Endothelial cell of umbilical vein (primary cell): ENCODE measurements around the gene KTN1. TPM values are rescaled to one million over a fixed set of nuclear protein-coding genes. Genes with fewer than 3 reads are reported as not detected.

Source experiments
- BruUV-seq: library from RNA; stranded (reverse); fragments of 400-500 nt; replicated peaks from 2 replicates; lab custom pipeline; 2021; lab: Mats Ljungman, UMichigan
- CTCF ChIA-PET: fragments of 300-600, 350-600 bp; sonication (Branson Sonifier 250); formaldehyde crosslinking; loops from one replicate; lab custom pipeline; 2021; ENCODE audit warnings: antibody characterized with exemption, inconsistent platforms; lab: Charles Lee
- POLR2A ChIA-PET: fragments of 300-600, 350-600 bp; sonication (Branson Sonifier 250); formaldehyde crosslinking; loops from one replicate; lab custom pipeline; 2021; ENCODE audit warnings: antibody characterized with exemption, inconsistent platforms; lab: Charles Lee
- DNase-seq: peaks from one replicate; pipeline ENCODE4 v3.0.0-alpha.2; 2011; ENCODE audit warnings: low read depth, low spot score
- FAIRE-seq: peaks from 2 replicates; lab custom pipeline; 2011; peaks lifted over from hg19 to GRCh38; lab: Jason Lieb, UNC
- H2AFZ ChIP-seq: 2 replicates; pipeline ENCODE4 v1.6.0; 2012; ENCODE audit warnings: low read depth, low read length, control low read depth, inconsistent platforms
- H3K27ac ChIP-seq: 2 replicates; pipeline ENCODE4 v1.5.1; 2011; ENCODE audit warnings: low read depth, mild to moderate bottlenecking, control low read depth, low read length, moderate library complexity; ENCODE audit not compliant: insufficient read depth
- H3K27me3 ChIP-seq, 2 experiments: 2 replicates each; pipeline versions ENCODE4 v1.6.0 to v1.6.1; 2011; ENCODE audit warnings: low read length in 2 of 2, mixed read lengths in 1 of 2; ENCODE audit not compliant: control insufficient read depth in 2 of 2, insufficient read depth in 2 of 2
- H3K36me3 ChIP-seq, 2 experiments: 2 replicates in 1 of 2; 3 replicates in 1 of 2; pipeline ENCODE4 v1.5.1; 2011; ENCODE audit warnings: low read length in 2 of 2, mild to moderate bottlenecking in 1 of 2, moderate library complexity in 1 of 2; ENCODE audit not compliant: control insufficient read depth in 2 of 2, insufficient read depth in 2 of 2; ENCODE audit errors: extremely low read depth in 1 of 2
- H3K4me1 ChIP-seq: 3 replicates; pipeline ENCODE4 v1.5.1; 2011; ENCODE audit warnings: mild to moderate bottlenecking, low read length; ENCODE audit not compliant: control insufficient read depth, insufficient read depth; ENCODE audit errors: extremely low read depth
- H3K4me2 ChIP-seq: 2 replicates; pipeline ENCODE4 v1.6.1; 2011; ENCODE audit warnings: low read length, control low read depth, mixed read lengths; ENCODE audit not compliant: insufficient read depth
- H3K4me3 ChIP-seq, 3 experiments: fragments of 200-600 bp in 1 of 3; sonication (generic), shearing (Covaris generic) in 1 of 3; replicated peaks in 1 of 3; 2 replicates each; pipeline ENCODE4 v1.5.1; 2011 to 2016; ENCODE audit warnings: control low read depth in 3 of 3, low read length in 3 of 3, mild to moderate bottlenecking in 2 of 3, inconsistent platforms in 1 of 3, low read depth in 1 of 3, moderate library complexity in 1 of 3; ENCODE audit not compliant: insufficient read depth in 1 of 3
- H3K79me2 ChIP-seq: 2 replicates; pipeline ENCODE4 v1.6.0; 2012; ENCODE audit warnings: low read length, inconsistent platforms; ENCODE audit not compliant: control insufficient read depth, insufficient read depth
- H3K9ac ChIP-seq: replicated peaks from 2 replicates; pipeline ENCODE3; 2011; ENCODE audit warnings: low read length, control low read depth; ENCODE audit not compliant: insufficient read depth; ENCODE audit errors: extremely low read depth
- H3K9me1 ChIP-seq: replicated peaks from 3 replicates; pipeline ENCODE4 v1.6.0; 2011; ENCODE audit warnings: mild to moderate bottlenecking, low read length; ENCODE audit not compliant: control insufficient read depth, insufficient read depth; ENCODE audit errors: extremely low read depth
- H3K9me3 ChIP-seq: replicated peaks from 2 replicates; pipeline ENCODE4 v1.5.1; 2012; ENCODE audit warnings: low read length, inconsistent platforms; ENCODE audit not compliant: control insufficient read depth, insufficient read depth
- H4K20me1 ChIP-seq: replicated peaks from 2 replicates; pipeline ENCODE3; 2011; ENCODE audit warnings: mild to moderate bottlenecking, low read length; ENCODE audit not compliant: control insufficient read depth, insufficient read depth; ENCODE audit errors: extremely low read depth
- EZH2 ChIP-seq: IDR thresholded peaks from 2 replicates; pipeline ENCODE4 v1.6.1; 2012; ENCODE audit warnings: borderline replicate concordance, low read depth, mild to moderate bottlenecking, moderate library complexity, low read length, inconsistent platforms; ENCODE audit not compliant: severe bottlenecking
- GATA2 ChIP-seq: IDR thresholded peaks from 2 replicates; pipeline ENCODE4 v1.7.0; 2011; ENCODE audit warnings: low read depth, mild to moderate bottlenecking, moderate library complexity, mixed read lengths, low read length; ENCODE audit not compliant: insufficient read length, insufficient read depth
- MYC ChIP-seq: IDR thresholded peaks from one replicate; pipeline ENCODE4 v1.6.1; 2011; ENCODE audit warnings: mild to moderate bottlenecking, low read depth, low read length
- dilution Hi-C: fragments of 300-500 bp; cut with MboI; formaldehyde crosslinking; loops from one replicate; pipeline ENCODE4 v1.15.0; 2019; ENCODE audit warnings: low sequenced_read_pairs; ENCODE audit not compliant: extremely low pct_ligation_motif_present
- intact Hi-C: fragments of 100-400 bp; cut with micrococcal nuclease; formaldehyde crosslinking; loops from one replicate; pipeline ENCODE4 v1.10.0; 2022
- polyA plus RNA-seq, 4 experiments: library from polyadenylated mRNA; depleted of rRNA in 3 of 4; stranded (reverse) in 3 of 4; unstranded in 1 of 4; fragments of >200 nt; gene quantifications; 2 replicates each; pipeline versions ENCODE4 v1.2.1 to v1.2.3, GENCODE V29; 2011 to 2012; ENCODE audit warnings: missing spikeins in 1 of 4
- total RNA-seq: library from RNA; stranded (reverse); gene quantifications from 2 replicates; pipeline ENCODE4 v1.2.3, GENCODE V29; 2021
- TF ChIP-seq, protein P1 (sequence below), 2 donors: IDR thresholded peaks; 1 replicate in 1 of 2; 2 replicates in 1 of 2; pipeline ENCODE4 v1.5.1; 2011; ENCODE audit warnings: low read length in 2 of 2, mild to moderate bottlenecking in 2 of 2, moderate library complexity in 2 of 2, control low read depth in 1 of 2, inconsistent platforms in 1 of 2, low read depth in 1 of 2; ENCODE audit not compliant: insufficient read depth in 1 of 2; ENCODE audit errors: extremely low read depth in 1 of 2

The KTN1 gene
- total and polyA plus RNA-seq, 2 donors (not counting 3 experiments of a cell fraction or from before 2014, with no cell fraction given), result 33.2 to 148 TPM

DNA sequence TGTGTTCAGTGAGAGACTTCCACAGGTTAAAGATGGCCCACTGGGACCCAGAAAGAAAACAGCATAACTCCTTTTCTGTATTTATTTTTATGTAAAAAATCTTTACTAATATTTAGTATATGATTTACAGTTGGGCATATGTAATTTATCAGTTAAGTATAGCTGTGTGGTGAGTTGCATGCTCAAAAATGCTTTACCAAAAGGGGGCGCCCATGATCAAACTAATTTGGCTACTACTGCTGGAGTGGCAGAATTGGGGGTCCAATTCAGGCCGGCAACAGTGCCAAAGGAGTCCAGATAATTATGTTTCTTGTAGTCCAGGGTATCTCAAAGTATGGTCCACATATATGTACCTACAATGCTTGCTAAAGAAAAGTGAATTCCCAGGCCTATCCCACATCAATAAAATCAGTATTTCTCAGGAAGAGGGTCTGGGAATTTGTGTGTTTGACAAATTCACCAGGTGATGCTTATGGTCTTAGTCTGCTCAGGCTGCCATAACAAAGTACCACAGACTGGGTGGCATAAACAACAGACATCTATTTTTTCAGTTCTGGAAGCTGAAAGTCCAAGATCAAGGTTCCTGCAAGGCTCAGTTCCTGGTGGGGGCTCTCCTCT is 152.0 kb downstream of the KTN1 start:
- Histone ChIP-seq H3K9ac (no peak overlapping the region), H3K79me2 (no peaks in the 10 kb centered on the region), H3K4me3 (no peak overlapping the region), H3K4me1 (no peaks in the 10 kb centered on the region), H3K9me1 (no peaks in the 10 kb centered on the region), H3K9me3 (no peaks in the 10 kb centered on the region), H2AFZ (no peak overlapping the region), H3K36me3 (no peaks in the 10 kb centered on the region), H3K27ac (no peak overlapping the region), H3K27me3 (no peaks in the 10 kb centered on the region), H3K4me2 (no peak overlapping the region), H4K20me1 (no peaks in the 10 kb centered on the region)
- BruUV-seq, result no TSS peak
- CTCF ChIA-PET, result interaction anchor here (0.6 to 6.6 kb wide), 69 partner anchors 10 to 755 kb away, joined by 3 to 100 read pairs (median 4); partner anchors contain the start of genes PELI2 and TBPL2
- DNase-seq, result peak; percentile 46
- TF ChIP-seq, protein P1, sequence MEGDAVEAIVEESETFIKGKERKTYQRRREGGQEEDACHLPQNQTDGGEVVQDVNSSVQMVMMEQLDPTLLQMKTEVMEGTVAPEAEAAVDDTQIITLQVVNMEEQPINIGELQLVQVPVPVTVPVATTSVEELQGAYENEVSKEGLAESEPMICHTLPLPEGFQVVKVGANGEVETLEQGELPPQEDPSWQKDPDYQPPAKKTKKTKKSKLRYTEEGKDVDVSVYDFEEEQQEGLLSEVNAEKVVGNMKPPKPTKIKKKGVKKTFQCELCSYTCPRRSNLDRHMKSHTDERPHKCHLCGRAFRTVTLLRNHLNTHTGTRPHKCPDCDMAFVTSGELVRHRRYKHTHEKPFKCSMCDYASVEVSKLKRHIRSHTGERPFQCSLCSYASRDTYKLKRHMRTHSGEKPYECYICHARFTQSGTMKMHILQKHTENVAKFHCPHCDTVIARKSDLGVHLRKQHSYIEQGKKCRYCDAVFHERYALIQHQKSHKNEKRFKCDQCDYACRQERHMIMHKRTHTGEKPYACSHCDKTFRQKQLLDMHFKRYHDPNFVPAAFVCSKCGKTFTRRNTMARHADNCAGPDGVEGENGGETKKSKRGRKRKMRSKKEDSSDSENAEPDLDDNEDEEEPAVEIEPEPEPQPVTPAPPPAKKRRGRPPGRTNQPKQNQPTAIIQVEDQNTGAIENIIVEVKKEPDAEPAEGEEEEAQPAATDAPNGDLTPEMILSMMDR (IDR thresholded peaks at IDR 0.05; ENCODE audit: extremely low read depth in 1 of 2, insufficient read depth in 1 of 2, low read depth in 1 of 2, low read length in 2 of 2), result peak; percentile 52 to 58
- TF ChIP-seq EZH2 (no peak), MYC (no peak), GATA2 (no peak)
- POLR2A ChIA-PET, result no interaction called here
- intact Hi-C loops (loop anchor here (1.0 to 5.0 kb wide), 6 partner anchors 110 to 742 kb away; partner anchors contain the start of gene PELI2), dilution Hi-C loops (no loop called here)
- FAIRE-seq, result no peak
